B cell (primary cell): ENCODE data around the gene GRPEL1. TPM values are rescaled to one million over a fixed set of nuclear protein-coding genes. Genes with fewer than 3 reads are reported as not detected.

Source experiments
- ATAC-seq: fragments of 200-7000 bp; cut with Tn5 transposase; one replicate; pipeline ENCODE4 v1.10.0; 2021; ENCODE audit warnings: low read depth, mild to moderate bottlenecking, moderate number of reproducible peaks, moderate library complexity
- CTCF ChIA-PET: fragments of 350-600 bp; sonication (Branson Sonifier 250); formaldehyde crosslinking; loops from one replicate; lab custom pipeline; 2021; ENCODE audit warnings: antibody characterized with exemption, inconsistent platforms; lab: Charles Lee
- POLR2A ChIA-PET: fragments of 350-600 bp; sonication (Branson Sonifier 250); formaldehyde crosslinking; loops from one replicate; lab custom pipeline; 2021; ENCODE audit warnings: antibody characterized with exemption; lab: Charles Lee
- DNase-seq: peaks from one replicate; pipeline ENCODE4 v3.0.0; 2013
- H2AFZ ChIP-seq: 2 replicates; pipeline ENCODE4 v1.6.1; 2012; ENCODE audit warnings: mild to moderate bottlenecking, low read depth, low read length; ENCODE audit not compliant: insufficient read depth, poor library complexity, severe bottlenecking
- H3K27ac ChIP-seq, 2 donors: 1 replicate in 1 of 2; 2 replicates in 1 of 2; pipeline ENCODE4 v1.5.1; 2012 to 2013; ENCODE audit warnings: low read length in 2 of 2, mild to moderate bottlenecking in 2 of 2, moderate library complexity in 1 of 2
- H3K27me3 ChIP-seq, 4 experiments: fragments of 200-600 bp in 1 of 4; sonication (generic) in 1 of 4; replicated peaks in 1 of 4; 1 replicate in 2 of 4; 2 replicates in 2 of 4; pipeline versions ENCODE4 v1.6.1 to v1.7.0; 2013 to 2016; ENCODE audit warnings: low read length in 3 of 4, mild to moderate bottlenecking in 2 of 4, mixed read lengths in 1 of 4, moderate library complexity in 1 of 4; ENCODE audit not compliant: insufficient read depth in 4 of 4, control insufficient read depth in 3 of 4; ENCODE audit errors: control extremely low read depth in 1 of 4
- H3K36me3 ChIP-seq, 2 experiments: replicated peaks in 1 of 2; 1 replicate in 1 of 2; 2 replicates in 1 of 2; pipeline versions ENCODE4 v1.6.1 to v1.7.1; 2013; ENCODE audit warnings: low read length in 1 of 2; ENCODE audit not compliant: insufficient read depth in 2 of 2, control insufficient read depth in 1 of 2; ENCODE audit errors: control extremely low read depth in 1 of 2, extremely low read depth in 1 of 2
- H3K4me1 ChIP-seq, 2 donors: fragments of 200-600 bp in 1 of 2; sonication (generic) in 1 of 2; 1 replicate in 1 of 2; 2 replicates in 1 of 2; pipeline versions ENCODE4 v1.5.1 to v1.6.1; 2013 to 2017; ENCODE audit warnings: low read length in 2 of 2; ENCODE audit not compliant: control insufficient read depth in 2 of 2, insufficient read depth in 2 of 2
- H3K4me2 ChIP-seq: replicated peaks from 2 replicates; pipeline ENCODE3; 2012; ENCODE audit warnings: mild to moderate bottlenecking, low read depth, low read length; ENCODE audit not compliant: poor library complexity, severe bottlenecking
- H3K4me3 ChIP-seq, 5 experiments: fragments of 200-600 bp in 1 of 5; sonication (generic) in 1 of 5; 1 replicate in 3 of 5; 2 replicates in 2 of 5; pipeline versions ENCODE4 v1.5.1 to v1.7.0; 2011 to 2016; ENCODE audit warnings: low read length in 4 of 5, mild to moderate bottlenecking in 4 of 5, low read depth in 2 of 5, control low read depth in 1 of 5, moderate library complexity in 1 of 5; ENCODE audit not compliant: insufficient read depth in 1 of 5; ENCODE audit errors: control extremely low read depth in 1 of 5, extremely low read depth in 1 of 5
- H3K79me2 ChIP-seq: fragments of 200-600 bp; sonication (generic); one replicate; pipeline ENCODE4 v1.6.0; 2016; ENCODE audit warnings: low read length; ENCODE audit not compliant: control insufficient read depth, insufficient read depth
- H3K9ac ChIP-seq: fragments of 200-600 bp; sonication (generic); 2 replicates; pipeline ENCODE4 v1.6.1; 2017; ENCODE audit warnings: mild to moderate bottlenecking, low read length, moderate library complexity
- H3K9me3 ChIP-seq, 3 donors: one replicate each; pipeline versions ENCODE4 v1.6.1 to v1.7.1; 2013; ENCODE audit warnings: low read length in 2 of 3; ENCODE audit not compliant: control insufficient read depth in 2 of 3, insufficient read depth in 1 of 3; ENCODE audit errors: control extremely low read depth in 1 of 3
- H4K20me1 ChIP-seq: 2 replicates; pipeline ENCODE4 v1.6.0; 2012; ENCODE audit warnings: mild to moderate bottlenecking, low read length; ENCODE audit not compliant: insufficient read depth, control insufficient read depth, poor library complexity, severe bottlenecking
- H3K27ac Mint-ChIP-seq: one replicate; pipeline ENCODE4 v1.8.0; 2021; ENCODE audit warnings: mixed read lengths
- H3K27me3 Mint-ChIP-seq: one replicate; pipeline ENCODE4 v1.8.0; 2021; ENCODE audit warnings: mixed read lengths
- H3K4me1 Mint-ChIP-seq: one replicate; pipeline ENCODE4 v1.8.0; 2021; ENCODE audit warnings: mixed read lengths
- H3K4me3 Mint-ChIP-seq: one replicate; pipeline ENCODE4 v1.8.0; 2021; ENCODE audit warnings: mixed read lengths
- H3K9me3 Mint-ChIP-seq: one replicate; pipeline ENCODE4 v1.8.0; 2022; ENCODE audit warnings: mixed read lengths; ENCODE audit not compliant: insufficient read depth
- CTCF ChIP-seq: fragments of 200-600 bp; IDR thresholded peaks from one replicate; pipeline ENCODE4 v1.8.0; 2022; ENCODE audit warnings: antibody characterized with exemption, mild to moderate bottlenecking
- EZH2 ChIP-seq: IDR thresholded peaks from 2 replicates; pipeline ENCODE4 v1.6.1; 2012; ENCODE audit warnings: borderline replicate concordance, low read depth, mild to moderate bottlenecking, moderate library complexity, low read length; ENCODE audit not compliant: insufficient read depth, poor library complexity, severe bottlenecking
- WGBS: methylation state at CpG from one replicate; pipeline ENCODE4 v1.1.5; 2013; ENCODE audit warnings: missing lambda C conversion rate; ENCODE audit not compliant: insufficient coverage; 5-methylcytosine and 5-hydroxymethylcytosine counted together
- intact Hi-C: fragments of 100-400 bp; cut with micrococcal nuclease; formaldehyde crosslinking; loops from one replicate; pipeline ENCODE4 v1.10.0; 2022
- polyA plus RNA-seq: library from polyadenylated mRNA; depleted of rRNA; stranded (reverse); fragments of >200 nt; gene quantifications from 2 replicates; pipeline ENCODE4 v1.2.3, GENCODE V29; 2012
- total RNA-seq, 2 donors: library from RNA; stranded (reverse); fragments of 120-200 nt in 1 of 2; gene quantifications; 1 replicate in 1 of 2; 2 replicates in 1 of 2; pipeline versions ENCODE4 v1.2.3 to v1.2.4, GENCODE V29; 2013 to 2022

Gene GRPEL1
- total and polyA plus RNA-seq, 2 donors (not counting 1 experiment from before 2014, with no cell fraction given), result 15.0 to 26.0 TPM

- Histone ChIP-seq H3K4me3 (no peak overlapping the region), H3K79me2 (no peaks in the 10 kb centered on the region), H3K9ac (no peak overlapping the region), H3K36me3 (peaks cover 0 to 33% of the 10 kb centered on the region in 2 experiments), H3K4me1 (no peaks in the 10 kb centered on the region), H3K9me3 (no peaks in the 10 kb centered on the region), H4K20me1 (peaks cover 4% of the 10 kb centered on the region), H3K27ac (no peak overlapping the region), H3K27me3 (no peaks in the 10 kb centered on the region), H2AFZ (no peak overlapping the region), H3K4me2 (no peak overlapping the region)
- Mint-ChIP-seq H3K9me3 (no peaks in the 10 kb centered on the region), H3K4me1 (no peaks in the 10 kb centered on the region), H3K4me3 (no peak overlapping the region), H3K27ac (no peak overlapping the region), H3K27me3 (no peaks in the 10 kb centered on the region)
- no peak for DNase-seq
- ATAC-seq, result no peak
- intact Hi-C loops, result no loop called here
- TF ChIP-seq EZH2 (no peak), CTCF (no peak)
- POLR2A ChIA-PET, result no interaction called here
- WGBS, result 88% methylated on average over 16 of the region's 20 CpGs
- CTCF ChIA-PET, result interaction anchor here (0.8 to 1.3 kb wide), 3 partner anchors 9 to 11 kb away, joined by 3 to 4 read pairs (median 3); partner anchors contain the start of gene TADA2B
These were observed 33.4 kb downstream of the GRPEL1 start for GRCh38 chr4:7034262-7035081.

GRCh38 chr4:7032596-7032995 is 35.3 kb downstream of the GRPEL1 start:
- H4K20me1 ChIP-seq, result peaks cover 10% of the 10 kb centered on the region
- no peak overlapping the region for H3K27ac Mint-ChIP-seq
- H3K4me1 Mint-ChIP-seq, result peaks cover 2% of the 10 kb centered on the region
- H3K9me3 Mint-ChIP-seq, result no peaks in the 10 kb centered on the region
- H3K4me2 ChIP-seq, result no peak overlapping the region
- H3K4me3 ChIP-seq, result no peak overlapping the region
- no peak overlapping the region for H3K9ac ChIP-seq
- no peaks in the 10 kb centered on the region for H3K27me3 Mint-ChIP-seq
- H3K79me2 ChIP-seq, result peaks cover 4% of the 10 kb centered on the region
- CTCF ChIA-PET, result interaction anchor here (1.2 kb wide), 1 partner anchor 38 kb away, joined by 3 read pairs; no protein-coding TSS in a partner anchor
- POLR2A ChIA-PET, result no interaction called here
- TF ChIP-seq EZH2 (no peak), CTCF (no peak)
- no peaks in the 10 kb centered on the region for H3K4me1 ChIP-seq
- no peak overlapping the region for H3K4me3 Mint-ChIP-seq
- no peaks in the 10 kb centered on the region for H3K27me3 ChIP-seq
- no peak overlapping the region for H3K27ac ChIP-seq
- ATAC-seq (no peak), DNase-seq (no peak)
- 98% methylated on average over 6 of the region's 8 CpGs for WGBS
- peaks cover 0 to 40% of the 10 kb centered on the region in 2 experiments for H3K36me3 ChIP-seq
- H2AFZ ChIP-seq, result no peak overlapping the region
- H3K9me3 ChIP-seq, result no peaks in the 10 kb centered on the region
- intact Hi-C loops, result no loop called here
